HEK293 (cell line): ENCODE measurements around the gene FAM78A.
"Not testable (repeated sequence)": the region's sequence is repeated elsewhere in the genome, so short reads cannot be mapped to it uniquely, and the experiment has no call there.

ENCODE experiments used
- CTCF ChIA-PET: fragments of 350-600 bp; formaldehyde crosslinking; extraction: SDS; loops from one replicate; lab custom pipeline; 2021; ENCODE audit warnings: antibody characterized with exemption; lab: Yijun Ruan, JAX
- POLR2A ChIA-PET: fragments of 300-600 bp; formaldehyde crosslinking; extraction: SDS; loops from one replicate; lab custom pipeline; 2020; ENCODE audit warnings: antibody characterized with exemption, inconsistent platforms; lab: Yijun Ruan, JAX
- H3K27ac ChIP-seq: fragments of 200-500 bp; sonication (Bioruptor generic); 2 replicates; pipeline ENCODE4 v1.5.1; 2014; ENCODE audit warnings: low read depth, low read length, control low read depth, inconsistent platforms; ENCODE audit errors: extremely low read depth
- H3K36me3 ChIP-seq, 2 experiments: fragments of 200-500 bp in 1 of 2; sonication (Bioruptor generic) in 1 of 2; 1 replicate in 1 of 2; 2 replicates in 1 of 2; pipeline ENCODE4 v1.5.1; 2014 to 2017; ENCODE audit warnings: inconsistent platforms in 2 of 2, low read length in 2 of 2; ENCODE audit not compliant: control insufficient read depth in 2 of 2, insufficient read depth in 1 of 2
- H3K4me1 ChIP-seq: fragments of 200-500 bp; sonication (Bioruptor generic); 2 replicates; pipeline ENCODE4 v1.5.1; 2014; ENCODE audit warnings: mild to moderate bottlenecking, low read length, inconsistent platforms; ENCODE audit not compliant: control insufficient read depth, insufficient read depth
- H3K4me3 ChIP-seq: 2 replicates; pipeline ENCODE4 v1.5.1; 2011; ENCODE audit warnings: low read depth, mild to moderate bottlenecking, control low read depth, low read length, moderate library complexity
- H3K9me3 ChIP-seq: fragments of 200-500 bp; sonication (Bioruptor generic); 2 replicates; pipeline ENCODE4 v1.5.1; 2014; ENCODE audit warnings: low read depth, low read length, inconsistent platforms; ENCODE audit not compliant: control insufficient read depth, insufficient read depth
- KLF7 ChIP-seq: fragments of 450-650 bp; formaldehyde crosslinking; IDR thresholded peaks from 2 replicates; pipeline ENCODE4 v1.5.1; 2016; ENCODE audit warnings: missing biosample characterization, missing genetic modification characterization, borderline replicate concordance
- SETDB1 ChIP-seq: IDR thresholded peaks from one replicate; pipeline ENCODE4 v1.6.1; 2017; ENCODE audit warnings: mild to moderate bottlenecking, low read length, moderate library complexity, mixed read lengths; ENCODE audit not compliant: insufficient read length
- ZNF175 ChIP-seq: fragments of 450-650 bp; formaldehyde crosslinking; IDR thresholded peaks from 2 replicates; pipeline ENCODE4 v1.5.1; 2016; ENCODE audit warnings: missing biosample characterization, missing genetic modification characterization
- ZNF423 ChIP-seq: fragments of 450-650 bp; formaldehyde crosslinking; IDR thresholded peaks from 2 replicates; pipeline ENCODE4 v1.5.1; 2016; ENCODE audit warnings: missing biosample characterization, missing genetic modification characterization
- ZNF48 ChIP-seq: fragments of 450-650 bp; formaldehyde crosslinking; IDR thresholded peaks from 2 replicates; pipeline ENCODE4 v1.5.1; 2016; ENCODE audit warnings: missing biosample characterization, missing genetic modification characterization
- ZNF529 ChIP-seq: fragments of 450-650 bp; formaldehyde crosslinking; IDR thresholded peaks from 2 replicates; pipeline ENCODE4 v1.5.1; 2017; ENCODE audit warnings: missing genetic modification characterization, missing biosample characterization; ENCODE audit not compliant: insufficient replicate concordance
- ZNF626 ChIP-seq: fragments of 450-650 bp; sonication (Bioruptor Pico); formaldehyde crosslinking; IDR thresholded peaks from 2 replicates; pipeline ENCODE4 v1.5.1; 2018; ENCODE audit warnings: missing biosample characterization, missing genetic modification characterization, inconsistent platforms
- TF ChIP-seq, protein P1 (sequence below): fragments of 450-650 bp; formaldehyde crosslinking; conservative IDR thresholded peaks from 2 replicates; pipeline ENCODE4 v1.5.1; 2016; ENCODE audit warnings: low read depth, missing biosample characterization, missing genetic modification characterization
- TF ChIP-seq, protein P2 (sequence below): IDR thresholded peaks from 2 replicates; pipeline ENCODE4 v1.6.1; 2011; ENCODE audit warnings: mild to moderate bottlenecking, low read depth, low read length, borderline replicate concordance
- TF ChIP-seq, protein P3 (sequence below): fragments of 450-650 bp; formaldehyde crosslinking; IDR thresholded peaks from 2 replicates; pipeline ENCODE4 v1.5.1; 2017; ENCODE audit warnings: missing biosample characterization, missing genetic modification characterization
- TF ChIP-seq, protein P4 (sequence below): fragments of 450-650 bp; formaldehyde crosslinking; IDR thresholded peaks from 2 replicates; pipeline ENCODE4 v1.5.1; 2016; ENCODE audit warnings: missing biosample characterization, missing genetic modification characterization

Gene FAM78A

DNA sequence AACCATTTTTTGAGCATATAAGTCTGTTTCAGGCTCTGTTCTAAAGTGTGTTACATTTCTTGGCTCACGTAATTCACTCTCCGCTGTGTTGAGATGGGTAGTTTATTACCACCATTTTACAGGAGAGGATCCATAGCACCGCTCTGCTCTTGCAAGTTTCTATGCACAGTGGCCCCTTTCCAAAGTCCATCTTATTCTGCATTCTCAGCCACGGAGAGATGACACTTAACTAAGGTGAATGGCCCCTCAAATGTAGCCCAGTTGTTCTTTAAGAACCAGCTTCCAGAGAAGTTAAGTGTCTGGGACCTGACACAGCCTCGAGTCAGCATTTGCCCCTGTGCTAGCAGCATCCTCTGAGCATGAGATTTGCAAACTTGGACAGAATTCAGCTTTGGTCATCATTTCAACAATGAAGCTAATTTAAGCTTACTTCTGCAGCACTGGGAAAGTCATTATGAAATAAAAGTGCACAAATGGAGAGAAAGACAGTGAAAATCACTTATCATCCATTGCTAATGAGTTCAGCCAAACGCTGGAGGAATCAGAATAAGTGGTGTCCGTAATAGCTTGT is 61.9 kb downstream of the FAM78A start (continued):
- TF ChIP-seq, protein P1, sequence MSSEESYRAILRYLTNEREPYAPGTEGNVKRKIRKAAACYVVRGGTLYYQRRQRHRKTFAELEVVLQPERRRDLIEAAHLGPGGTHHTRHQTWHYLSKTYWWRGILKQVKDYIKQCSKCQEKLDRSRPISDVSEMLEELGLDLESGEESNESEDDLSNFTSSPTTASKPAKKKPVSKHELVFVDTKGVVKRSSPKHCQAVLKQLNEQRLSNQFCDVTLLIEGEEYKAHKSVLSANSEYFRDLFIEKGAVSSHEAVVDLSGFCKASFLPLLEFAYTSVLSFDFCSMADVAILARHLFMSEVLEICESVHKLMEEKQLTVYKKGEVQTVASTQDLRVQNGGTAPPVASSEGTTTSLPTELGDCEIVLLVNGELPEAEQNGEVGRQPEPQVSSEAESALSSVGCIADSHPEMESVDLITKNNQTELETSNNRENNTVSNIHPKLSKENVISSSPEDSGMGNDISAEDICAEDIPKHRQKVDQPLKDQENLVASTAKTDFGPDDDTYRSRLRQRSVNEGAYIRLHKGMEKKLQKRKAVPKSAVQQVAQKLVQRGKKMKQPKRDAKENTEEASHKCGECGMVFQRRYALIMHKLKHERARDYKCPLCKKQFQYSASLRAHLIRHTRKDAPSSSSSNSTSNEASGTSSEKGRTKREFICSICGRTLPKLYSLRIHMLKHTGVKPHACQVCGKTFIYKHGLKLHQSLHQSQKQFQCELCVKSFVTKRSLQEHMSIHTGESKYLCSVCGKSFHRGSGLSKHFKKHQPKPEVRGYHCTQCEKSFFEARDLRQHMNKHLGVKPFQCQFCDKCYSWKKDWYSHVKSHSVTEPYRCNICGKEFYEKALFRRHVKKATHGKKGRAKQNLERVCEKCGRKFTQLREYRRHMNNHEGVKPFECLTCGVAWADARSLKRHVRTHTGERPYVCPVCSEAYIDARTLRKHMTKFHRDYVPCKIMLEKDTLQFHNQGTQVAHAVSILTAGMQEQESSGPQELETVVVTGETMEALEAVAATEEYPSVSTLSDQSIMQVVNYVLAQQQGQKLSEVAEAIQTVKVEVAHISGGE (tag by site-specific recombination) = no peak
- TF ChIP-seq SETDB1 = no peak
- no peak for TF ChIP-seq ZNF423 (tag by site-specific recombination)
- TF ChIP-seq, protein P2, sequence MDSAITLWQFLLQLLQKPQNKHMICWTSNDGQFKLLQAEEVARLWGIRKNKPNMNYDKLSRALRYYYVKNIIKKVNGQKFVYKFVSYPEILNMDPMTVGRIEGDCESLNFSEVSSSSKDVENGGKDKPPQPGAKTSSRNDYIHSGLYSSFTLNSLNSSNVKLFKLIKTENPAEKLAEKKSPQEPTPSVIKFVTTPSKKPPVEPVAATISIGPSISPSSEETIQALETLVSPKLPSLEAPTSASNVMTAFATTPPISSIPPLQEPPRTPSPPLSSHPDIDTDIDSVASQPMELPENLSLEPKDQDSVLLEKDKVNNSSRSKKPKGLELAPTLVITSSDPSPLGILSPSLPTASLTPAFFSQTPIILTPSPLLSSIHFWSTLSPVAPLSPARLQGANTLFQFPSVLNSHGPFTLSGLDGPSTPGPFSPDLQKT = no peak
- TF ChIP-seq ZNF48 (tag by site-specific recombination) = no peak
- TF ChIP-seq, protein P3, sequence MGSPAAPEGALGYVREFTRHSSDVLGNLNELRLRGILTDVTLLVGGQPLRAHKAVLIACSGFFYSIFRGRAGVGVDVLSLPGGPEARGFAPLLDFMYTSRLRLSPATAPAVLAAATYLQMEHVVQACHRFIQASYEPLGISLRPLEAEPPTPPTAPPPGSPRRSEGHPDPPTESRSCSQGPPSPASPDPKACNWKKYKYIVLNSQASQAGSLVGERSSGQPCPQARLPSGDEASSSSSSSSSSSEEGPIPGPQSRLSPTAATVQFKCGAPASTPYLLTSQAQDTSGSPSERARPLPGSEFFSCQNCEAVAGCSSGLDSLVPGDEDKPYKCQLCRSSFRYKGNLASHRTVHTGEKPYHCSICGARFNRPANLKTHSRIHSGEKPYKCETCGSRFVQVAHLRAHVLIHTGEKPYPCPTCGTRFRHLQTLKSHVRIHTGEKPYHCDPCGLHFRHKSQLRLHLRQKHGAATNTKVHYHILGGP (tag by site-specific recombination) = no peak
- TF ChIP-seq, protein P4, sequence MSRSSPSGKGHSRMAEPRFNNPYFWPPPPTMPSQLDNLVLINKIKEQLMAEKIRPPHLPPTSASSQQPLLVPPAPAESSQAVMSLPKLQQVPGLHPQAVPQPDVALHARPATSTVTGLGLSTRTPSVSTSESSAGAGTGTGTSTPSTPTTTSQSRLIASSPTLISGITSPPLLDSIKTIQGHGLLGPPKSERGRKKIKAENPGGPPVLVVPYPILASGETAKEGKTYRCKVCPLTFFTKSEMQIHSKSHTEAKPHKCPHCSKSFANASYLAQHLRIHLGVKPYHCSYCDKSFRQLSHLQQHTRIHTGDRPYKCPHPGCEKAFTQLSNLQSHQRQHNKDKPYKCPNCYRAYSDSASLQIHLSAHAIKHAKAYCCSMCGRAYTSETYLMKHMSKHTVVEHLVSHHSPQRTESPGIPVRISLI = no peak
- TF ChIP-seq ZNF175 (tag by site-specific recombination) = no peak
- no peak for TF ChIP-seq KLF7 (tag by site-specific recombination)
- TF ChIP-seq, all 188 proteins: peak for 0

DNA sequence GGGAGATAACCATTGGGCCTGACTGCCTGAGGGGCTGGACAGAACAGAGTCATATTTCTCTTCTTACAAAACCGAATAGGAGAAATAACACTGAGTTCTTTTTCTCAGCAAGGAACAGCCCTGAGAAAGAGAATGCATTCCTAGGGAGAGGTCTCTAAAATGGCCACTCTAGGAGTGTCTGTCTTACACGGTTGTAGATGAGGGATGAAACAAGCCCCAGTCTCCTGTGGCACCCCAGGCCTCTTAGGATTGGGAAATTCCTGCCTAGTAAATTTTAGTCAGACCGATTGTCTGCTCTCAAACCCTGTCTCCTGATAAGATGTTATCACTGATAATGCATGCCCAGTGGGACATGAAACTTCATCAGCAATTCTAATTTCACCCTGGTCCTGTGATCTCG is 64.4 kb downstream of the FAM78A start:
- H3K4me3 ChIP-seq, H3K27ac ChIP-seq, POLR2A ChIA-PET, H3K9me3 ChIP-seq, H3K4me1 ChIP-seq: not testable (repeated sequence)
- peak; percentile 15 for TF ChIP-seq ZNF529
- TF ChIP-seq SETDB1 = peak; percentile 64
- TF ChIP-seq ZNF626 = 0 out of 2 replicates have a peak, but pooled peaks have one; percentile 63
- H3K36me3 ChIP-seq = peaks cover 0 to 36% of the 10 kb centered on the region in 2 experiments; a peak in 1 of 3 replicates
- CTCF ChIA-PET = interaction anchor here (0.6 kb wide), 2 partner anchors 112 to 129 kb away, joined by 3 read pairs; no protein-coding TSS in a partner anchor
